HepG2 (cell line): Measurements from ENCODE around the gene BHLHA9. TPM values are rescaled to one million over a fixed set of nuclear protein-coding genes. Genes with fewer than 3 reads are reported as not detected.

Source experiments
- ATAC-seq: fragments of 200-7000 bp; cut with Tn5 transposase; 3 replicates; pipeline ENCODE4 v1.9.1; 2020; ENCODE audit warnings: mild to moderate bottlenecking, moderate library complexity
- BruUV-seq: library from RNA; stranded (reverse); fragments of 400-500 nt; replicated peaks from 2 replicates; lab custom pipeline; 2021; lab: Mats Ljungman, UMichigan
- CTCF ChIA-PET: fragments of 300-600 bp; formaldehyde crosslinking; extraction: SDS; loops from one replicate; lab custom pipeline; 2021; ENCODE audit warnings: low total read pairs, inconsistent platforms, low intra/inter-chr PET ratio; lab: Yijun Ruan, JAX
- POLR2A ChIA-PET: fragments of 350-600 bp; sonication (Branson Sonifier 250); formaldehyde crosslinking; loops from one replicate; lab custom pipeline; 2020; ENCODE audit warnings: antibody characterized with exemption, inconsistent platforms; lab: Yijun Ruan, JAX
- DNase-seq: peaks from one replicate; pipeline ENCODE4 v3.0.0-alpha.2; 2015; ENCODE audit warnings: low spot score
- FAIRE-seq: peaks from 3 replicates; lab custom pipeline; 2011; peaks lifted over from hg19 to GRCh38; lab: Jason Lieb, UNC
- H2AFZ ChIP-seq: one replicate; pipeline ENCODE4 v1.6.1; 2011; ENCODE audit warnings: low read length, inconsistent platforms
- H3K27ac ChIP-seq: fragments of 300-600 bp; 3 replicates; pipeline ENCODE4 v1.8.0; 2011; ENCODE audit warnings: mixed run types, mild to moderate bottlenecking, mixed read lengths, low read length, inconsistent platforms; ENCODE audit not compliant: insufficient read depth; ENCODE audit errors: extremely low read length
- H3K27me3 ChIP-seq, 2 experiments: fragments of 200-600 bp in 1 of 2; 2 replicates in 1 of 2; 3 replicates in 1 of 2; pipeline versions ENCODE4 v1.6.0 to v1.8.0; 2011; ENCODE audit warnings: low read length in 2 of 2, mild to moderate bottlenecking in 2 of 2, moderate library complexity in 2 of 2, inconsistent platforms in 1 of 2; ENCODE audit not compliant: insufficient read depth in 2 of 2, control insufficient read depth in 1 of 2
- H3K36me3 ChIP-seq, 2 experiments: fragments of 200-600 bp in 1 of 2; replicated peaks in 1 of 2; 2 replicates in 1 of 2; 3 replicates in 1 of 2; pipeline versions ENCODE4 v1.5.1 to v1.8.0; 2011; ENCODE audit warnings: low read length in 2 of 2, inconsistent platforms in 1 of 2; ENCODE audit not compliant: insufficient read depth in 2 of 2, control insufficient read depth in 1 of 2
- H3K4me1 ChIP-seq: 2 replicates; pipeline ENCODE4 v1.5.1; 2012; ENCODE audit warnings: low read length, inconsistent platforms; ENCODE audit not compliant: insufficient read depth
- H3K4me2 ChIP-seq: 2 replicates; pipeline ENCODE4 v1.6.0; 2011; ENCODE audit warnings: low read depth, low read length, inconsistent platforms
- H3K4me3 ChIP-seq, 3 experiments: fragments of 200-600 bp in 1 of 3; sonication (generic), shearing (Covaris generic) in 1 of 3; replicated peaks in 1 of 3; 2 replicates each; pipeline ENCODE4 v1.5.1; 2011 to 2016; ENCODE audit warnings: low read length in 3 of 3, inconsistent platforms in 2 of 3, low read depth in 2 of 3, mild to moderate bottlenecking in 2 of 3, control low read depth in 1 of 3, mixed read lengths in 1 of 3; ENCODE audit not compliant: insufficient read depth in 1 of 3
- H3K79me2 ChIP-seq: one replicate; pipeline ENCODE4 v1.6.1; 2011; ENCODE audit warnings: low read length, inconsistent platforms; ENCODE audit not compliant: insufficient read depth
- H3K9ac ChIP-seq: 2 replicates; pipeline ENCODE4 v1.6.0; 2011; ENCODE audit warnings: mild to moderate bottlenecking, low read depth, low read length, inconsistent platforms; ENCODE audit not compliant: insufficient read depth
- H3K9me3 ChIP-seq: 2 replicates; pipeline ENCODE4 v1.5.1; 2012; ENCODE audit warnings: mild to moderate bottlenecking, low read length
- H4K20me1 ChIP-seq: 2 replicates; pipeline ENCODE4 v1.6.0; 2011; ENCODE audit warnings: inconsistent platforms, mild to moderate bottlenecking, low read length, moderate library complexity; ENCODE audit not compliant: insufficient read depth
- E2F5 ChIP-seq: sonication (generic); formaldehyde crosslinking; conservative IDR thresholded peaks from 2 replicates; pipeline ENCODE4 v1.4.0; 2020; ENCODE audit warnings: missing genetic modification reagents
- EZH2 ChIP-seq: conservative IDR thresholded peaks from 2 replicates; pipeline ENCODE4 v1.6.1; 2012; ENCODE audit warnings: mild to moderate bottlenecking, low read depth, low read length, moderate library complexity
- KLF15 ChIP-seq: sonication (generic); formaldehyde crosslinking; IDR thresholded peaks from 2 replicates; pipeline ENCODE4 v1.8.1; 2023; ENCODE audit warnings: borderline replicate concordance, mild to moderate bottlenecking, inconsistent platforms, missing genetic modification reagents, mixed read lengths
- PRDM10 ChIP-seq: sonication (generic); formaldehyde crosslinking; IDR thresholded peaks from 2 replicates; pipeline ENCODE4 v1.4.0; 2020; ENCODE audit warnings: low read depth, missing genetic modification reagents
- SIN3A ChIP-seq: IDR thresholded peaks from 2 replicates; pipeline ENCODE4 v1.6.1; 2011; ENCODE audit warnings: low read depth, mild to moderate bottlenecking, control low read depth, low read length, borderline replicate concordance
- UBTF ChIP-seq: sonication (generic); formaldehyde crosslinking; IDR thresholded peaks from 2 replicates; pipeline ENCODE4 v1.4.0; 2020; ENCODE audit warnings: mild to moderate bottlenecking, missing genetic modification reagents
- WGBS: methylation state at CpG from one replicate; pipeline ENCODE4 v1.1.6; 2017; ENCODE audit warnings: low lambda C conversion rate; 5-methylcytosine and 5-hydroxymethylcytosine counted together
- in situ Hi-C: cut with HindIII; loops from 2 replicates; pipeline ENCODE4 v1.10.0; 2017; ENCODE audit warnings: low pct_unique_long_range_greater_than_20kb; ENCODE audit not compliant: extremely low pct_ligation_motif_present
- intact Hi-C: fragments of 100-400 bp; cut with micrococcal nuclease; formaldehyde crosslinking; loops from one replicate; pipeline ENCODE4 v1.10.0; 2022; ENCODE audit not compliant: unreplicated experiment
- polyA plus RNA-seq, 8 experiments: library from polyadenylated mRNA; depleted of rRNA in 3 of 8; stranded (reverse) in 7 of 8; unstranded in 1 of 8; fragments of >200 nt; fragmentation: Illumina TruSeq in 4 of 8; extraction: Trizol in 4 of 8; gene quantifications; 2 replicates each; pipeline versions ENCODE4 v1.2.1 to v1.2.3, GENCODE V29; 2011 to 2016; ENCODE audit warnings: low read depth in 4 of 8, missing spikeins in 1 of 8, mixed read lengths in 1 of 8; ENCODE audit not compliant: insufficient read depth in 1 of 8
- total RNA-seq, 5 experiments: library from RNA; depleted of rRNA; stranded (reverse); fragments of >200 nt; fragmentation: Illumina TruSeq; extraction: Trizol; gene quantifications; 2 replicates each; pipeline ENCODE4 v1.2.3, GENCODE V29; 2016; ENCODE audit warnings: low read depth in 1 of 5

Gene BHLHA9
- total and polyA plus RNA-seq, 2 of the 13 experiments (the other 11 are each of a cell fraction or from before 2014, with no cell fraction given) = not detected

- TF ChIP-seq PRDM10 (CRISPR knock-in tag) (no peak), SIN3A (no peak)
These were observed 42.1 kb upstream of the BHLHA9 start (continued) for GRCh38 chr17:1227917-1228780.

GRCh38 chr17:1228781-1229348 is 41.4 kb upstream of the BHLHA9 start:
- H3K27ac ChIP-seq = no peak overlapping the region
- no peak overlapping the region for H2AFZ ChIP-seq
- CTCF ChIA-PET = no interaction called here
- peak overlapping the region; percentile 73 for H3K4me2 ChIP-seq
- POLR2A ChIA-PET = interaction anchor here (0.8 kb wide), 1 partner anchor 40 kb away, joined by 3 read pairs; no protein-coding TSS in a partner anchor
- H3K9me3 ChIP-seq = no peaks in the 10 kb centered on the region
- WGBS = no CpG with 5 or more reads among the region's 79 CpGs
- peaks cover 10 to 51% of the 10 kb centered on the region in 2 experiments for H3K27me3 ChIP-seq
- H3K36me3 ChIP-seq = no peaks in the 10 kb centered on the region
- H3K9ac ChIP-seq = no peak overlapping the region
- H4K20me1 ChIP-seq = peaks cover 6% of the 10 kb centered on the region; the same call in 1 of the 2 replicates
- in situ Hi-C loops (no loop called here), intact Hi-C loops (no loop called here)
- no peak for DNase-seq
- BruUV-seq = no TSS peak
- H3K4me3 ChIP-seq = peak overlapping the region in 1 of 3 experiments; percentile 65; a peak in 2 of 6 replicates
- 0 out of 2 replicates have a peak, but pooled peaks have one; percentile 10 for TF ChIP-seq UBTF (CRISPR knock-in tag)
- TF ChIP-seq KLF15 (CRISPR knock-in tag) = no peak
- 0 out of 2 replicates have a peak, but pooled peaks have one; percentile 25 for TF ChIP-seq EZH2
- no peak for TF ChIP-seq E2F5 (CRISPR knock-in tag)
- peak; percentile 19; the same call in 2 of the 3 replicates for ATAC-seq
- FAIRE-seq = no peak
- H3K4me1 ChIP-seq = 0 out of 2 replicates have a peak, but pooled peaks cover 6% of the 10 kb centered on the region
- H3K79me2 ChIP-seq = no peaks in the 10 kb centered on the region
